Panc1 (cell line): ENCODE results near the gene USP38. TPM values are rescaled to one million over a fixed set of nuclear protein-coding genes. Genes with fewer than 3 reads are reported as not detected.
"Not testable (repeated sequence)": the region's sequence is repeated elsewhere in the genome, so short reads cannot be mapped to it uniquely, and the experiment has no call there.

Experiments used
- ATAC-seq: fragments of 200-7000 bp; cut with Tn5 transposase; 2 replicates; pipeline ENCODE4 v1.9.1; 2020; ENCODE audit warnings: mild to moderate bottlenecking, moderate library complexity
- BruUV-seq: library from RNA; stranded (reverse); fragments of 400-500 nt; replicated peaks from 2 replicates; lab custom pipeline; 2021; lab: Mats Ljungman, UMichigan
- CTCF ChIA-PET: fragments of 300-600 bp; sonication (Branson Sonifier 250); formaldehyde crosslinking; loops from one replicate; lab custom pipeline; 2022; ENCODE audit warnings: antibody characterized with exemption; lab: Charles Lee
- POLR2A ChIA-PET: fragments of 300-600 bp; sonication (Branson Sonifier 250); formaldehyde crosslinking; loops from one replicate; lab custom pipeline; 2022; ENCODE audit warnings: antibody characterized with exemption; lab: Charles Lee
- DNase-seq: peaks from one replicate; pipeline ENCODE4 v3.0.0-alpha.2; 2010; ENCODE audit warnings: low read depth, low spot score
- H3K27ac ChIP-seq: 2 replicates; pipeline ENCODE4 v1.5.1; 2011; ENCODE audit warnings: mild to moderate bottlenecking, low read length, inconsistent platforms
- H3K27me3 ChIP-seq: fragments of 200-500 bp; sonication (Bioruptor generic); 2 replicates; pipeline ENCODE4 v1.6.0; 2014; ENCODE audit warnings: low read length, inconsistent platforms; ENCODE audit not compliant: control insufficient read depth, insufficient read depth
- H3K36me3 ChIP-seq: fragments of 200-500 bp; sonication (Bioruptor generic); 2 replicates; pipeline ENCODE4 v1.5.1; 2014; ENCODE audit warnings: inconsistent platforms, mild to moderate bottlenecking, low read length, moderate library complexity; ENCODE audit not compliant: control insufficient read depth, insufficient read depth
- H3K4me1 ChIP-seq: 2 replicates; pipeline ENCODE4 v1.5.1; 2011; ENCODE audit warnings: inconsistent platforms, mild to moderate bottlenecking, low read length, moderate library complexity; ENCODE audit not compliant: control insufficient read depth, insufficient read depth
- H3K4me3 ChIP-seq, 2 experiments: 2 replicates each; pipeline ENCODE4 v1.5.1; 2011 to 2012; ENCODE audit warnings: low read depth in 2 of 2, low read length in 2 of 2, mild to moderate bottlenecking in 2 of 2, inconsistent platforms in 1 of 2, moderate library complexity in 1 of 2
- H3K9me3 ChIP-seq: fragments of 200-500 bp; sonication (Bioruptor generic); 2 replicates; pipeline ENCODE4 v1.5.1; 2014; ENCODE audit warnings: low read depth, mild to moderate bottlenecking, inconsistent platforms, low read length, moderate library complexity; ENCODE audit not compliant: control insufficient read depth, insufficient read depth
- POLR2AphosphoS5 ChIP-seq: IDR thresholded peaks from 2 replicates; pipeline ENCODE4 v1.6.1; 2012; ENCODE audit warnings: mild to moderate bottlenecking, low read depth, low read length, moderate library complexity
- SIN3A ChIP-seq: IDR thresholded peaks from 2 replicates; pipeline ENCODE4 v1.6.1; 2012; ENCODE audit warnings: low read depth, mild to moderate bottlenecking, low read length, moderate library complexity, borderline replicate concordance; ENCODE audit not compliant: insufficient read depth
- TCF7L2 ChIP-seq: IDR thresholded peaks from 2 replicates; pipeline ENCODE4 v1.6.1; 2011; ENCODE audit warnings: mild to moderate bottlenecking, low read depth, low read length, inconsistent platforms
- in situ Hi-C: cut with HindIII; loops from 2 replicates; pipeline ENCODE4 v1.10.0; 2016; ENCODE audit warnings: low sequenced_read_pairs, low pct_unique_long_range_greater_than_20kb
- intact Hi-C: fragments of 100-400 bp; cut with micrococcal nuclease; formaldehyde crosslinking; loops from one replicate; pipeline ENCODE4 v1.10.0; 2022; ENCODE audit not compliant: unreplicated experiment
- total RNA-seq: library from RNA; stranded (reverse); gene quantifications from one replicate; pipeline ENCODE4 v1.2.1, GENCODE V29; 2021; ENCODE audit not compliant: unreplicated experiment
- TF ChIP-seq, protein P1 (sequence below): fragments of 450-650 bp; IDR thresholded peaks from 2 replicates; pipeline ENCODE4 v1.5.1; 2017; ENCODE audit warnings: mild to moderate bottlenecking
- TF ChIP-seq, protein P2 (sequence below), 2 experiments: IDR thresholded peaks; 2 replicates each; pipeline ENCODE4 v1.6.1; 2011 to 2012; ENCODE audit warnings: low read depth in 2 of 2, control low read depth in 1 of 2, low read length in 1 of 2, mild to moderate bottlenecking in 1 of 2, moderate library complexity in 1 of 2; ENCODE audit not compliant: insufficient read depth in 1 of 2

USP38 gene
- total RNA-seq, 1 experiment from 2014 or later = 11.7 TPM

DNA sequence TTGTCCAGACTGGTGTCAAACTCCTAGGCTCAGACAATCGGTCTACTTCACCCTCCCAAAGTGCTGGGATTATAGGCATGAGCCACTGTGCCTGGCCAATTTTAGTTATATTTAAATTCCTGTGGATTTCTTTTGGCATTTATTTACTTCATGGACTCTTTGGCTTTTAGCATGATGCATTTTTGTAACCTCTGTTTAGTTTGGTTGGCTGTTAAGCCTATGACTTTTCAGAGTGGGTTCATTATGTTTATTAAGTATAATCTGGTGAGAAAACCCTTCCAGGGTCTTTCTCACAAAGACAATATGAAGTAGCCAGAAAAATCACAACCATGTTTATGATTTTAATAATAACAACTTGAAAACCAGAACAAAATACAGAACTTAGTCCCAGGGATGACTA, 49.4 kb downstream of the USP38 start:
- Histone ChIP-seq H3K27ac (no peak overlapping the region), H3K36me3 (no peaks in the 10 kb centered on the region), H3K9me3 (no peaks in the 10 kb centered on the region), H3K4me3 (no peak overlapping the region), H3K4me1 (no peaks in the 10 kb centered on the region), H3K27me3 (no peaks in the 10 kb centered on the region)
- BruUV-seq = no TSS peak
- POLR2A ChIA-PET = no interaction called here
- TF ChIP-seq TCF7L2 = no peak
- TF ChIP-seq, protein P1, sequence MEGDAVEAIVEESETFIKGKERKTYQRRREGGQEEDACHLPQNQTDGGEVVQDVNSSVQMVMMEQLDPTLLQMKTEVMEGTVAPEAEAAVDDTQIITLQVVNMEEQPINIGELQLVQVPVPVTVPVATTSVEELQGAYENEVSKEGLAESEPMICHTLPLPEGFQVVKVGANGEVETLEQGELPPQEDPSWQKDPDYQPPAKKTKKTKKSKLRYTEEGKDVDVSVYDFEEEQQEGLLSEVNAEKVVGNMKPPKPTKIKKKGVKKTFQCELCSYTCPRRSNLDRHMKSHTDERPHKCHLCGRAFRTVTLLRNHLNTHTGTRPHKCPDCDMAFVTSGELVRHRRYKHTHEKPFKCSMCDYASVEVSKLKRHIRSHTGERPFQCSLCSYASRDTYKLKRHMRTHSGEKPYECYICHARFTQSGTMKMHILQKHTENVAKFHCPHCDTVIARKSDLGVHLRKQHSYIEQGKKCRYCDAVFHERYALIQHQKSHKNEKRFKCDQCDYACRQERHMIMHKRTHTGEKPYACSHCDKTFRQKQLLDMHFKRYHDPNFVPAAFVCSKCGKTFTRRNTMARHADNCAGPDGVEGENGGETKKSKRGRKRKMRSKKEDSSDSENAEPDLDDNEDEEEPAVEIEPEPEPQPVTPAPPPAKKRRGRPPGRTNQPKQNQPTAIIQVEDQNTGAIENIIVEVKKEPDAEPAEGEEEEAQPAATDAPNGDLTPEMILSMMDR = no peak
- TF ChIP-seq, protein P2, sequence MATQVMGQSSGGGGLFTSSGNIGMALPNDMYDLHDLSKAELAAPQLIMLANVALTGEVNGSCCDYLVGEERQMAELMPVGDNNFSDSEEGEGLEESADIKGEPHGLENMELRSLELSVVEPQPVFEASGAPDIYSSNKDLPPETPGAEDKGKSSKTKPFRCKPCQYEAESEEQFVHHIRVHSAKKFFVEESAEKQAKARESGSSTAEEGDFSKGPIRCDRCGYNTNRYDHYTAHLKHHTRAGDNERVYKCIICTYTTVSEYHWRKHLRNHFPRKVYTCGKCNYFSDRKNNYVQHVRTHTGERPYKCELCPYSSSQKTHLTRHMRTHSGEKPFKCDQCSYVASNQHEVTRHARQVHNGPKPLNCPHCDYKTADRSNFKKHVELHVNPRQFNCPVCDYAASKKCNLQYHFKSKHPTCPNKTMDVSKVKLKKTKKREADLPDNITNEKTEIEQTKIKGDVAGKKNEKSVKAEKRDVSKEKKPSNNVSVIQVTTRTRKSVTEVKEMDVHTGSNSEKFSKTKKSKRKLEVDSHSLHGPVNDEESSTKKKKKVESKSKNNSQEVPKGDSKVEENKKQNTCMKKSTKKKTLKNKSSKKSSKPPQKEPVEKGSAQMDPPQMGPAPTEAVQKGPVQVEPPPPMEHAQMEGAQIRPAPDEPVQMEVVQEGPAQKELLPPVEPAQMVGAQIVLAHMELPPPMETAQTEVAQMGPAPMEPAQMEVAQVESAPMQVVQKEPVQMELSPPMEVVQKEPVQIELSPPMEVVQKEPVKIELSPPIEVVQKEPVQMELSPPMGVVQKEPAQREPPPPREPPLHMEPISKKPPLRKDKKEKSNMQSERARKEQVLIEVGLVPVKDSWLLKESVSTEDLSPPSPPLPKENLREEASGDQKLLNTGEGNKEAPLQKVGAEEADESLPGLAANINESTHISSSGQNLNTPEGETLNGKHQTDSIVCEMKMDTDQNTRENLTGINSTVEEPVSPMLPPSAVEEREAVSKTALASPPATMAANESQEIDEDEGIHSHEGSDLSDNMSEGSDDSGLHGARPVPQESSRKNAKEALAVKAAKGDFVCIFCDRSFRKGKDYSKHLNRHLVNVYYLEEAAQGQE (IDR thresholded peaks at IDR 0.05; ENCODE audit: insufficient read depth in 1 of 2, low read depth in 2 of 2, low read length in 1 of 2) = no peak
- TF ChIP-seq POLR2AphosphoS5 = no peak
- TF ChIP-seq SIN3A = no peak
- DNase-seq = no peak
- CTCF ChIA-PET = no interaction called here
- no peak for ATAC-seq
- in situ Hi-C loops = no loop called here
- intact Hi-C loops = no loop called here

DNA sequence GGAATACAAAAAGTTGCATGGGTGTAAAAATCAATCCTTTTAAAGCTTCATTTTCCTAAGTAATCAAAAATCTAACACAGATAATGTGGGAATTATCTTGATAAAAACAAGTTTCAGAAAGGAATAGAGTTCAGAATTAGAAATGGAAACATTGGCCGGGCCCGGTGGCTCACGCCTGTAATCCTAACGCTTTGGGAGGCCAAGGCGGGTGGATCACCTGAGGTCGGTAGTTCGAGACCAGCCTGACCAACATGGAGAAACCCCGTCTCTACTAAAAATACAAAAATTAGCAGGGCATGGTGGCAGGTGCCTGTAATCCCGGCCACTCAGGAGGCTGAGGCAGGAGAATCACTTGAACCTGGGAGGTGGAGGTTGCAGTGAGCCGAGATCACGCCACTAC, 52.5 kb downstream of the USP38 start:
- H3K4me1 ChIP-seq, H3K9me3 ChIP-seq, POLR2A ChIA-PET, CTCF ChIA-PET, H3K4me3 ChIP-seq, H3K36me3 ChIP-seq, ATAC-seq, H3K27me3 ChIP-seq, in situ Hi-C loops, intact Hi-C loops, H3K27ac ChIP-seq, DNase-seq, BruUV-seq: not testable (repeated sequence)

DNA sequence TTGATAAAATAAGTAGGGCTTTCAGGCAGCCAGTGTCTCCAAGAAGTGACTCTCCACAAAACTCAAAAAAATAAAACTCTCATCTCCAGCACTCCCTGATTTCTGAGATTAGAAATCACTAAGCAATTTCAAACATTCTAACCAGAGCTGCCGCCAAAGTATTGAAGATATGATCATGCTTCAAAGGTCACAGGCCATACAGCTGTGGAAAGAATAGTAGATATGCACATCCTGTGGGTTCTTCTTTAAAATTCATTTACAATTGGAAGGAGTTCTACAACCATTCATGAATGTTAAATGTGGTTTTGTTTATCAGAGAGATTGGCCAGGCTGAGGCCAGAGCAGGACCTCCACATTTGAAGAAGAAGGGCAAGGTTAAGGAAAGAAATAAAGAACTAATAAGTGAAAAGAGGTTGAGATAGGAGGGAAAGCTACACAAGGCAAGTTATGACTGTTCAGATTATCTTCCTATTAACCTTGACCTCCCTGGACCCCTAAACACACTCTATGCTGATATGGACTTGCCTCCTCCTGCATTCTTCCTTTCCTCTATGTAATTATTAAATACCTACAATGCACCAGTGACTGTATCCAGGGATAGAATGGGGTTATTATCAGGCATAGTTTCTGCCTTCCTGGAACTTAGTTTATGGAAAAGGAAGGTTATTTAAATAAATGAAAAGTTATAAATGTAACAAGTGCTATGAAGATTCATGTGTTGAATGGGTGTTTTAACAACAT, 56.4 kb downstream of the USP38 start:
- H3K36me3 ChIP-seq = no peaks in the 10 kb centered on the region
- POLR2A ChIA-PET = no interaction called here
- intact Hi-C loops = no loop called here
- ATAC-seq (no peak), DNase-seq (no peak)
- no peak overlapping the region for H3K4me3 ChIP-seq
- TF ChIP-seq POLR2AphosphoS5 (no peak), TCF7L2 (no peak), SIN3A (no peak)
- TF ChIP-seq, protein P1 = no peak
- TF ChIP-seq, protein P2 (IDR thresholded peaks at IDR 0.05; ENCODE audit: insufficient read depth in 1 of 2, low read depth in 2 of 2, low read length in 1 of 2) = no peak
- no TSS peak for BruUV-seq
- H3K27me3 ChIP-seq = no peaks in the 10 kb centered on the region
- H3K9me3 ChIP-seq = no peaks in the 10 kb centered on the region
- no peak overlapping the region for H3K27ac ChIP-seq
- in situ Hi-C loops = no loop called here
- CTCF ChIA-PET = no interaction called here
- no peaks in the 10 kb centered on the region for H3K4me1 ChIP-seq
